Jurkat, Clone E6-1 (cell line): ENCODE results near the gene ATL1.
A peak's percentile ranks its signal among the peaks of the same experiment; 100 is the strongest.
"Not testable (repeated sequence)": the region's sequence is repeated elsewhere in the genome, so short reads cannot be mapped to it uniquely, and the experiment has no call there.

Experiments
- DNase-seq: peaks from one replicate; pipeline ENCODE4 v3.0.0-alpha.2; 2011; ENCODE audit warnings: low read depth, low spot score
- H3K4me3 ChIP-seq: 2 replicates; pipeline ENCODE4 v1.5.1; 2011; ENCODE audit warnings: mild to moderate bottlenecking, low read length, control low read depth, moderate library complexity

Gene ATL1

GRCh38 chr14:50624447-50624846, 64.5 kb downstream of the ATL1 start:
- H3K4me3 ChIP-seq = no peak overlapping the region

GRCh38 chr14:50624947-50625346, 65.0 kb downstream of the ATL1 start:
- DNase-seq = not testable (repeated sequence)

More at GRCh38 chr14:50624447-50624846, 64.5 kb downstream of the ATL1 start:
- DNase-seq = no peak

GRCh38 chr14:50631408-50631821, 71.5 kb downstream of the ATL1 start:
- no peak for DNase-seq
- H3K4me3 ChIP-seq = no peak overlapping the region

More at GRCh38 chr14:50624947-50625346, 65.0 kb downstream of the ATL1 start:
- H3K4me3 ChIP-seq = not testable (repeated sequence)

- H3K4me3 ChIP-seq = no peak overlapping the region
- no peak for DNase-seq
These were observed 74.0 kb downstream of the ATL1 start for GRCh38 chr14:50633954-50634353.

GRCh38 chr14:50635141-50635540, 75.2 kb downstream of the ATL1 start:
- no peak overlapping the region for H3K4me3 ChIP-seq

GRCh38 chr14:50647282-50647681, 87.3 kb downstream of the ATL1 start:
- no peak overlapping the region for H3K4me3 ChIP-seq
- DNase-seq = no peak

More at GRCh38 chr14:50635141-50635540, 75.2 kb downstream of the ATL1 start:
- no peak for DNase-seq

- no peak for DNase-seq
- no peak overlapping the region for H3K4me3 ChIP-seq
These were observed 87.8 kb downstream of the ATL1 start for GRCh38 chr14:50647753-50648152.

- no peak overlapping the region for H3K4me3 ChIP-seq
- no peak for DNase-seq
These were observed 89.7 kb downstream of the ATL1 start for GRCh38 chr14:50649691-50650090.

- no peak overlapping the region for H3K4me3 ChIP-seq
- DNase-seq = no peak
These were observed 96.8 kb downstream of the ATL1 start for GRCh38 chr14:50656776-50657175.

GRCh38 chr14:50657753-50658152, 97.8 kb downstream of the ATL1 start:
- no peak for DNase-seq
- H3K4me3 ChIP-seq = no peak overlapping the region

- H3K4me3 ChIP-seq = no peak overlapping the region
- DNase-seq = no peak
These were observed 98.3 kb downstream of the ATL1 start for GRCh38 chr14:50658203-50658602.

- no peak overlapping the region for H3K4me3 ChIP-seq
- DNase-seq = no peak
These were observed 99.5 kb downstream of the ATL1 start for GRCh38 chr14:50659327-50659974.

- H3K4me3 ChIP-seq, DNase-seq: not testable (repeated sequence)
These were observed 104.6 kb downstream of the ATL1 start for GRCh38 chr14:50664579-50664978.

GRCh38 chr14:50665300-50665699, 105.4 kb downstream of the ATL1 start:
- not testable (repeated sequence) for H3K4me3 ChIP-seq, DNase-seq

- DNase-seq = no peak
- peak overlapping the region; percentile 67 for H3K4me3 ChIP-seq
These were observed 107.1 kb downstream of the ATL1 start for GRCh38 chr14:50666772-50667683.

- H3K4me3 ChIP-seq = peak overlapping the region; percentile 67
- no peak for DNase-seq
These were observed 107.7 kb downstream of the ATL1 start for GRCh38 chr14:50667684-50667995.

GRCh38 chr14:50667996-50668825, 108.3 kb downstream of the ATL1 start, which contains the start of gene SAV1:
SAV1 (minus strand) TSS chr14:50668306; CDS start chr14:50667967, 339 bp downstream.
- peak; percentile 42 for DNase-seq
- H3K4me3 ChIP-seq = peak within 1 kb of the TSS; percentile 67

GRCh38 chr14:50668826-50669143, 108.8 kb downstream of the ATL1 start:
- no peak for DNase-seq
- peak overlapping the region; percentile 67 for H3K4me3 ChIP-seq

GRCh38 chr14:50669441-50669986, 109.6 kb downstream of the ATL1 start:
- no peak for DNase-seq
- H3K4me3 ChIP-seq = no peak overlapping the region
